Activated CD4-positive, CD25-positive, alpha-beta regulatory T cell treated with anti-CD3 and anti-CD28 coated beads, Interleukin-2, amount 50 U/mL, for 72 hours (primary cell): Measurements from ENCODE around the gene SEMA3E.
"Not testable (repeated sequence)": the region's sequence is repeated elsewhere in the genome, so short reads cannot be mapped to it uniquely, and the experiment has no call there.

ENCODE experiments used
- DNase-seq: peaks from one replicate; pipeline ENCODE4 v3.0.0; 2021

SEMA3E gene

GRCh38 chr7:83484826-83485225, 164.1 kb downstream of the SEMA3E start:
- DNase-seq = no peak

GRCh38 chr7:83484266-83484665, 164.7 kb downstream of the SEMA3E start:
- no peak for DNase-seq

- no peak for DNase-seq
These were observed 170.3 kb downstream of the SEMA3E start for GRCh38 chr7:83478616-83479015.

- DNase-seq = no peak
These were observed 172.4 kb downstream of the SEMA3E start for GRCh38 chr7:83476511-83477050.

GRCh38 chr7:83475420-83475819, 173.5 kb downstream of the SEMA3E start:
- no peak for DNase-seq

GRCh38 chr7:83472376-83472775, 176.6 kb downstream of the SEMA3E start:
- DNase-seq = no peak

- no peak for DNase-seq
These were observed 179.4 kb downstream of the SEMA3E start for GRCh38 chr7:83469491-83469890.

GRCh38 chr7:83469076-83469475, 179.9 kb downstream of the SEMA3E start:
- DNase-seq = no peak

GRCh38 chr7:83468251-83468739, 180.6 kb downstream of the SEMA3E start:
- no peak for DNase-seq

- DNase-seq = no peak
These were observed 181.4 kb downstream of the SEMA3E start for GRCh38 chr7:83467493-83467892.

GRCh38 chr7:83466956-83467355, 182.0 kb downstream of the SEMA3E start:
- no peak for DNase-seq

- DNase-seq = no peak
These were observed 182.6 kb downstream of the SEMA3E start for GRCh38 chr7:83466187-83466923.

GRCh38 chr7:83465643-83466042, 183.3 kb downstream of the SEMA3E start:
- no peak for DNase-seq

- not testable (repeated sequence) for DNase-seq
These were observed 187.1 kb downstream of the SEMA3E start for GRCh38 chr7:83461820-83462219.

GRCh38 chr7:83459930-83460653, 188.8 kb downstream of the SEMA3E start:
- DNase-seq = not testable (repeated sequence)

GRCh38 chr7:83459101-83459929, 189.6 kb downstream of the SEMA3E start:
- not testable (repeated sequence) for DNase-seq

- DNase-seq = no peak
These were observed 191.7 kb downstream of the SEMA3E start for GRCh38 chr7:83457022-83457892.

GRCh38 chr7:83456413-83456812, 192.5 kb downstream of the SEMA3E start:
- DNase-seq = no peak

GRCh38 chr7:83455612-83456011, 193.3 kb downstream of the SEMA3E start:
- DNase-seq = no peak

GRCh38 chr7:83452256-83452655, 196.7 kb downstream of the SEMA3E start:
- no peak for DNase-seq

GRCh38 chr7:83451501-83452045, 197.4 kb downstream of the SEMA3E start:
- no peak for DNase-seq

GRCh38 chr7:83449781-83450180, 199.2 kb downstream of the SEMA3E start:
- DNase-seq = no peak
